Stimulated activated naive CD4-positive, alpha-beta T cell (primary cell): ENCODE data around the gene POP4.
"Not testable (repeated sequence)": the region's sequence is repeated elsewhere in the genome, so short reads cannot be mapped to it uniquely, and the experiment has no call there.

Experiments
- DNase-seq, 6 experiments: peaks; one replicate each; lab custom pipeline; 2025; lab: John Stamatoyannopoulos, UW

POP4 gene

GRCh38 chr19:29605653-29606419 is at the start of gene POP4:
TSS of gene POP4 (plus strand) at chr19:29606283. CDS start at chr19:29606319, 36 bp downstream.
- DNase-seq: peak; percentile 93 to 98 (median 96)

GRCh38 chr19:29559110-29559509 is 47.0 kb upstream of the POP4 start:
- not testable (repeated sequence) for DNase-seq

GRCh38 chr19:29559743-29560142 is 46.3 kb upstream of the POP4 start:
- DNase-seq: no peak

- DNase-seq: no peak
These were observed 45.6 kb upstream of the POP4 start for GRCh38 chr19:29560313-29561075.

- no peak for DNase-seq
These were observed 44.5 kb upstream of the POP4 start for GRCh38 chr19:29561601-29562000.

- no peak for DNase-seq
These were observed 43.5 kb upstream of the POP4 start for GRCh38 chr19:29562299-29563297.

GRCh38 chr19:29563486-29564101 is 42.5 kb upstream of the POP4 start:
- no peak for DNase-seq

- DNase-seq: no peak
These were observed 41.5 kb upstream of the POP4 start for GRCh38 chr19:29564574-29565005.

GRCh38 chr19:29565171-29565570 is 40.9 kb upstream of the POP4 start:
- DNase-seq: no peak

- no peak for DNase-seq
These were observed 39.5 kb upstream of the POP4 start for GRCh38 chr19:29566496-29567054.

- no peak for DNase-seq
These were observed 38.6 kb upstream of the POP4 start for GRCh38 chr19:29567366-29567915.

- no peak for DNase-seq
These were observed 37.8 kb upstream of the POP4 start for GRCh38 chr19:29568036-29569025.

- no peak for DNase-seq
These were observed 36.8 kb upstream of the POP4 start for GRCh38 chr19:29569038-29569911.

- DNase-seq: no peak
These were observed 34.9 kb upstream of the POP4 start for GRCh38 chr19:29571181-29571580.

- no peak for DNase-seq
These were observed 32.6 kb upstream of the POP4 start for GRCh38 chr19:29573486-29573885.

- DNase-seq: no peak
These were observed 31.6 kb upstream of the POP4 start for GRCh38 chr19:29574510-29574909.

- no peak for DNase-seq
These were observed 30.0 kb upstream of the POP4 start for GRCh38 chr19:29576046-29576606.
